ENCODE results near the gene DHODH. TPM values are rescaled to one million over a fixed set of nuclear protein-coding genes. Genes with fewer than 3 reads are reported as not detected.

DHODH gene
- total and polyA plus RNA-seq, 2 of the 4 experiments (the other 2 are of a cell fraction): 3.2 to 4.1 TPM

- H2AK9ac ChIP-seq (replicated peaks; ENCODE audit: low read depth, low read length, poor library complexity): no peak overlapping the region
- H3K4me3 ChIP-seq (ENCODE audit: insufficient read depth, low read depth, low read length): no peak overlapping the region
- no peaks in the 10 kb centered on the region for H3K27me3 ChIP-seq (ENCODE audit: control insufficient read depth, insufficient read depth, low read length)
- no peak overlapping the region for H4K5ac ChIP-seq (ENCODE audit: low read depth, low read length)
- no peak overlapping the region for H2BK20ac ChIP-seq (ENCODE audit: low read depth, low read length)
- no TSS peak for BruUV-seq (replicated peaks)
- no peak overlapping the region for H2AK5ac ChIP-seq (ENCODE audit: low read depth, low read length)
- no peaks in the 10 kb centered on the region for H3K9me1 ChIP-seq (ENCODE audit: insufficient read depth, low read length)
- H3K36me3 ChIP-seq (ENCODE audit: control insufficient read depth, insufficient read depth, low read length): no peaks in the 10 kb centered on the region
- H2BK5ac ChIP-seq (ENCODE audit: low read depth, low read length, poor library complexity, severe bottlenecking): no peak overlapping the region
- dilution Hi-C loops (cut with HindIII; ENCODE audit: low sequenced_read_pairs, unreplicated experiment) (no loop called here), in situ Hi-C loops (cut with MboI; ENCODE audit: low sequenced_read_pairs) (no loop called here), intact Hi-C loops (cut with micrococcal nuclease) (no loop called here)
- ChIA-PET POLR2A (ENCODE audit: unreplicated experiment) (no interaction called here), CTCF (no interaction called here)
- ATAC-seq (ENCODE audit: low read depth) (no peak), DNase-seq (no peak)
- H2BK120ac ChIP-seq (ENCODE audit: low read depth, low read length): no peak overlapping the region
- H3K4me2 ChIP-seq (ENCODE audit: low read depth, low read length): no peak overlapping the region
- no peak overlapping the region for H3K56ac ChIP-seq (ENCODE audit: extremely low read depth, insufficient read depth, low read length)
- WGBS, 2 experiments (ENCODE audit: extremely low coverage in 2 of 2, insufficient read length in 1 of 2): 83% methylated on average over 1 of the region's 2 CpGs; no CpG with 5 or more reads in 1 of the 2 experiments
- H4K91ac ChIP-seq (ENCODE audit: insufficient read depth, low read depth, low read length): no peak overlapping the region
- no peak overlapping the region for H3K4ac ChIP-seq (ENCODE audit: low read depth, low read length)
- no peaks in the 10 kb centered on the region for H3K9me3 ChIP-seq (ENCODE audit: control insufficient read depth, insufficient read depth, low read length)
- H3K18ac ChIP-seq (ENCODE audit: low read depth, low read length): no peak overlapping the region
- H3K14ac ChIP-seq (replicated peaks; ENCODE audit: low read depth, low read length): no peak overlapping the region
- TF ChIP-seq, protein P1, sequence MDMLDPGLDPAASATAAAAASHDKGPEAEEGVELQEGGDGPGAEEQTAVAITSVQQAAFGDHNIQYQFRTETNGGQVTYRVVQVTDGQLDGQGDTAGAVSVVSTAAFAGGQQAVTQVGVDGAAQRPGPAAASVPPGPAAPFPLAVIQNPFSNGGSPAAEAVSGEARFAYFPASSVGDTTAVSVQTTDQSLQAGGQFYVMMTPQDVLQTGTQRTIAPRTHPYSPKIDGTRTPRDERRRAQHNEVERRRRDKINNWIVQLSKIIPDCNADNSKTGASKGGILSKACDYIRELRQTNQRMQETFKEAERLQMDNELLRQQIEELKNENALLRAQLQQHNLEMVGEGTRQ (IDR thresholded peaks at IDR 0.05; ENCODE audit: low read depth, low read length): no peak
- TF ChIP-seq RAD21 (IDR thresholded peaks at IDR 0.05; ENCODE audit: low read length) (no peak), MXI1 (IDR thresholded peaks at IDR 0.05; ENCODE audit: borderline replicate concordance, low read depth, low read length) (no peak), FOS (IDR thresholded peaks at IDR 0.05; ENCODE audit: low read depth, low read length) (no peak), NFE2L2 (IDR thresholded peaks at IDR 0.05; ENCODE audit: low read depth, low read length) (no peak), CEBPB (IDR thresholded peaks at IDR 0.05; ENCODE audit: low read depth, low read length) (no peak), BHLHE40 (IDR thresholded peaks at IDR 0.05; ENCODE audit: low read depth, low read length) (no peak), ELK1 (IDR thresholded peaks at IDR 0.05; ENCODE audit: borderline replicate concordance, low read depth, low read length) (no peak), RCOR1 (IDR thresholded peaks at IDR 0.05; ENCODE audit: insufficient replicate concordance, low read length) (no peak), RFX5 (IDR thresholded peaks at IDR 0.05; ENCODE audit: low read depth, low read length) (no peak), MAFK (IDR thresholded peaks at IDR 0.05; ENCODE audit: low read depth, low read length) (no peak), SMC3 (IDR thresholded peaks at IDR 0.05; ENCODE audit: low read depth, low read length) (no peak), POLR2A (IDR thresholded peaks at IDR 0.05; ENCODE audit: low read depth, low read length) (no peak), CTCF (conservative IDR thresholded peaks at IDR 0.05; ENCODE audit: low read depth, low read length) (no peak), MAZ (IDR thresholded peaks at IDR 0.05; ENCODE audit: borderline replicate concordance, low read depth, low read length) (no peak), CHD1 (IDR thresholded peaks at IDR 0.05; ENCODE audit: low read depth, low read length) (no peak)
- H3K4me1 ChIP-seq (ENCODE audit: control insufficient read depth, insufficient read depth, low read length): no peaks in the 10 kb centered on the region
- no peak overlapping the region for H2AFZ ChIP-seq (replicated peaks; ENCODE audit: low read length, poor library complexity)
- no peaks in the 10 kb centered on the region for H3K79me1 ChIP-seq (ENCODE audit: low read depth in 1 of 2, low read length in 2 of 2)
- no peaks in the 10 kb centered on the region for H4K20me1 ChIP-seq (ENCODE audit: insufficient read depth, low read length)
- no peak overlapping the region for H3K27ac ChIP-seq (ENCODE audit: insufficient read depth, low read length)
- H3K9ac ChIP-seq (ENCODE audit: low read depth, low read length): no peak overlapping the region
- H3K23ac ChIP-seq (ENCODE audit: low read depth, low read length): no peak overlapping the region
- no peak overlapping the region for H4K8ac ChIP-seq (ENCODE audit: low read depth in 2 of 2, low read length in 2 of 2)
- H2BK15ac ChIP-seq (ENCODE audit: low read depth, low read length): no peak overlapping the region
These were observed 43.3 kb downstream of the DHODH start for GRCh38 chr16:72051818-72052217.
